HG03064 (cell line): ENCODE results near the gene ZNF764.
"Not testable (repeated sequence)": the region's sequence is repeated elsewhere in the genome, so short reads cannot be mapped to it uniquely, and the experiment has no call there.

Source experiments
- ATAC-seq: cut with Tn5 transposase; IDR thresholded peaks from one replicate; pipeline ENCODE4 v1.9.1; 2021; ENCODE audit warnings: low read depth; ENCODE audit not compliant: unreplicated experiment

The ZNF764 gene

GRCh38 chr16:30557957-30558788 lies at the start of gene ZNF764:
Gene ZNF764, minus strand, starts transcription at chr16:30558374. Its CDS starts 192 bp downstream, at chr16:30558182.
- ATAC-seq: peak; percentile 81

GRCh38 chr16:30606004-30606403 lies 47.8 kb upstream of the ZNF764 start:
- no peak for ATAC-seq

- ATAC-seq: no peak
These were observed 47.0 kb upstream of the ZNF764 start for GRCh38 chr16:30605158-30605557.

GRCh38 chr16:30604316-30604947 lies 46.3 kb upstream of the ZNF764 start:
- ATAC-seq: no peak

GRCh38 chr16:30603945-30604315 lies 45.8 kb upstream of the ZNF764 start:
- ATAC-seq: no peak

GRCh38 chr16:30602616-30603277 lies 44.6 kb upstream of the ZNF764 start:
- no peak for ATAC-seq

- ATAC-seq: no peak
These were observed 43.8 kb upstream of the ZNF764 start for GRCh38 chr16:30601966-30602365.

- ATAC-seq: no peak
These were observed 42.8 kb upstream of the ZNF764 start for GRCh38 chr16:30600929-30601328.

GRCh38 chr16:30600215-30600614 lies 42.0 kb upstream of the ZNF764 start:
- ATAC-seq: no peak

- no peak for ATAC-seq
These were observed 34.7 kb upstream of the ZNF764 start for GRCh38 chr16:30592871-30593270.

- not testable (repeated sequence) for ATAC-seq
These were observed 32.7 kb upstream of the ZNF764 start for GRCh38 chr16:30590869-30591268.

GRCh38 chr16:30589582-30589981 lies 31.4 kb upstream of the ZNF764 start:
- ATAC-seq: not testable (repeated sequence)

GRCh38 chr16:30588651-30589050 lies 30.5 kb upstream of the ZNF764 start:
- no peak for ATAC-seq

GRCh38 chr16:30585400-30586191 lies 27.4 kb upstream of the ZNF764 start, which contains the start of gene ZNF785:
Gene ZNF785, minus strand, starts transcription at chr16:30585697. Its CDS starts 86 bp downstream, at chr16:30585611.
- peak; percentile 64 for ATAC-seq

GRCh38 chr16:30585022-30585399 lies 26.8 kb upstream of the ZNF764 start:
- peak; percentile 26 for ATAC-seq

GRCh38 chr16:30582611-30583340 lies 24.6 kb upstream of the ZNF764 start:
- ATAC-seq: no peak

- no peak for ATAC-seq
These were observed 23.3 kb upstream of the ZNF764 start for GRCh38 chr16:30581457-30581856.

GRCh38 chr16:30574678-30575077 lies 16.5 kb upstream of the ZNF764 start:
- no peak for ATAC-seq

GRCh38 chr16:30571445-30572322 lies 13.5 kb upstream of the ZNF764 start, which contains the start of gene ZNF688:
Gene ZNF688, minus strand, starts transcription at chr16:30571714. Its CDS starts 85 bp downstream, at chr16:30571629.
- peak; percentile 56 for ATAC-seq
